Measurements from ENCODE around the gene MPV17L2.

MPV17L2 gene

DNA sequence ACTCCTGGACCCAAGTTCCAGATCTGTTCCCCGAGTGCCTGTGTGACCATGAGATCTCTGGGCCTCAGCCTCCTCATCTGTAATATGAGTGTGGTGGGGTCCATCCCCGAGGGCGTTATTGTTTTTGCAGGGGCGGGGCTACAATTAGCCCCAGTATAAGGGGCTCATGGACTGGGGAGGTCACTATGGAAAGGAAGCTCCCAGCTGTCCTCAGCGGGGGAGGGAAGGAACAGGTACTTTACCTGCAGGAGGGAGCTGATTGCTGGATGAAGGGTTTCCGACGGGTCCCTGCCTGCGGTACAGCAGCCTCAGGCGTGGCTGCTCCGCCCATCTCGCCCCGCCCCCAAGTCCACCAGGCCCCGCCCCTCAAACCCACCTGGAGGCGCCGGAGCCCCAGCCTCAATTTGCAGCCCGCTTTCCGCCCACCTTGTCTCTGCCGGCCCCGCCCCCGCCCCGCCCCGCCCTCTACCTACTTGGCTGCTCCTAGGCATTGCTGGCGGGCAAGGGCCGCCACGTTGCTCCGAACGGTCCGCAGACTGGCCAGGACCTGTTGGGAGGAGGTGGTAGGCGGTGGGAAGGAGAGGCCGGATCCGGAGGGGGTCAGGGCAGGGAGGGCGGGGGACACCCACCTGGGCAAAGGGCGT is 27.7 kb downstream of the MPV17L2 start:
- H3K4me3 ChIP-seq (ENCODE audit: low read length) = peak overlapping the region; percentile 57

DNA sequence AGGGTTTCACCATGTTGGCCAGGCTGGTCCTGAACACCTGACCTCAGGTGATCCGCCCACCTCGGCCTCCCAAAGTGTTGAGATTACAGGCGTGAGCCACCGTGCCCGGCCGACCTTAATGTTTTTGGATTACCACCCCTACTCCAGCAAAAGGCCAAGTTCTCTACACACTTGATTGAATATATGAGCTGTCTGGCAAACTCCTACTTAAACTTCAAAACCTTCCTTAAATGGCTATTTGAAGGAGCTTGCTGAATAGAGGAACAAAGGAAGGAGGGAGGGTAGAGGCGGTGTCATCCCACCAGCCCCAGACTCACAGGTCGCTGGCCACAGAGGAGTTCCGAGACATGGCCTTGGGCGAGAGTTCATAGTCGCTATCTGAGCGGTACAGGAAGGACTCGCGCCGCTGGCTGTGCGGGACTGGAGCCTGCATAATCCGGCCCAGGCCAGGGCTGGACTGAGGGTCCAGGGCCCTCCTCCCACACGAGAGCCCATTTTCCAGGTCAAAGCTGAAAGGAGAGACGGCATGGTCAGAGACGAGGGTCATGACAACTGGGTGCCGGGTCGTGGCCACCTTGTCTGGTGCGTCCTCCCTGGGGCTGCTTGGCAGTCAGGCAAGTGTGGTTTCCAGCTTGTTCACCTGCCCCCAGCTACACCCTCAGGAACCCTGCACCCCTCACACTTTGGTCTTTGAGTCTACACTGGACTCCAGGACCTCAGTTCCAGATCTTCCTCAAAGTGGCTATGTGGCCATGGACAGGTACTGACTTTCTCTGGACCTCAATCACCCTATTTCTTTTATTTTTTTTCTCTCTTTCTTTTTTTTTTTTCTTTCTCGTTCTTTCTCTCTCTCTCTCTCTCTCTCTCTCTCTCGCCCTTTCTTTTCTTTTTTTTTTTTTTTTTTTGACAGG is 29.1 kb downstream of the MPV17L2 start:
- Histone ChIP-seq H3K27me3 (ENCODE audit: insufficient read depth, low read length) (peaks cover 35% of the 10 kb centered on the region), H3K27ac (ENCODE audit: low read length) (no peak overlapping the region), H3K9me3 (ENCODE audit: insufficient read depth, low read depth, low read length) (no peaks in the 10 kb centered on the region), H3K9ac (ENCODE audit: low read depth, low read length) (no peak overlapping the region), H3K4me1 (ENCODE audit: insufficient read depth, low read length) (peaks cover 3% of the 10 kb centered on the region; the same call in 1 of the 2 replicates), H3K4me3 (ENCODE audit: low read length) (no peak overlapping the region), H3K36me3 (ENCODE audit: insufficient read depth, low read depth, low read length) (no peaks in the 10 kb centered on the region)

More for the DNA sequence above, 27.7 kb downstream of the MPV17L2 start:
- Histone ChIP-seq H3K27ac (ENCODE audit: low read length) (no peak overlapping the region), H3K27me3 (ENCODE audit: insufficient read depth, low read length) (peaks cover 22% of the 10 kb centered on the region), H3K9me3 (ENCODE audit: insufficient read depth, low read depth, low read length) (no peaks in the 10 kb centered on the region), H3K36me3 (ENCODE audit: insufficient read depth, low read depth, low read length) (no peaks in the 10 kb centered on the region), H3K4me1 (ENCODE audit: insufficient read depth, low read length) (peaks cover 3% of the 10 kb centered on the region; the same call in 1 of the 2 replicates), H3K9ac (ENCODE audit: low read depth, low read length) (peak overlapping the region; percentile 41; the same call in 1 of the 2 replicates)

DNA sequence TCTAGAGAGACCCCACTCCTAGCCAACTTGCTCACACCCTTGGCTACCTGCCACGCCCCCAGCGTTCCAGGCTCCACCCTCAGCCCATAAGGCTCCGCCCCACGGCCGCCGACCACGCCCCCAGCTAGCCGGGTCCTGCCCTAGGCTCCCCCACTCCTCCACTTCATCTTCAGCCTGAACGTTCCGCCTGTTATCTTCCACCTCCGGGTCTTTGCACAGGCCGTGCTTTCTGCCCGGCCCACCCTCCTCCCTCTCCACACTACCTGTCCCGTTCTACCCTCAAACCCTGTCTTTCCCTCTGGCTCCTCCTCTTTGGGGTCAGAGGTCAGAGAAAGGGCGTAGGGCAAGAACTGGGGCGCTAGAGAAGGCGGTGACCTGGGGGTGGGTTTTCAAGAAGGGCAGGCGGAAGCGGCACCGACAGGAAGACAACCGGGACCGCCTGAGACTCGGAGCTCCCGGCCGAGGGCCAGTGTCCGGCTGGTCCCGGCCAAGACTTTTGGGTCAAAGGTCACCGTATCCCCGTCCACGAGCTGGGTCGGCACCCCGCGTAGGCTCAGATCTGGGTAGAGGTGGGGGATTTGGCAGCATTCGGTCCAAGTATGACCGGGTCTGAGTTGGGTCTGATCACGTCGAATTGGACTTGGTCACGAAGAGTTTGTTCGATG is 31.0 kb downstream of the MPV17L2 start:
- peak overlapping the region; percentile 75 for H3K27ac ChIP-seq (ENCODE audit: low read length)
- peak overlapping the region; percentile 93 for H3K4me3 ChIP-seq (ENCODE audit: low read length)
- H3K9me3 ChIP-seq (ENCODE audit: insufficient read depth, low read depth, low read length) = no peaks in the 10 kb centered on the region
- H3K4me1 ChIP-seq (ENCODE audit: insufficient read depth, low read length) = peaks cover 3% of the 10 kb centered on the region; the same call in 1 of the 2 replicates
- H3K9ac ChIP-seq (ENCODE audit: low read depth, low read length) = peak overlapping the region; percentile 95; the same call in 1 of the 2 replicates
- H3K36me3 ChIP-seq (ENCODE audit: insufficient read depth, low read depth, low read length) = no peaks in the 10 kb centered on the region
- H3K27me3 ChIP-seq (ENCODE audit: insufficient read depth, low read length) = peaks cover 48% of the 10 kb centered on the region

- Histone ChIP-seq H3K9ac (ENCODE audit: low read depth, low read length) (peak overlapping the region; percentile 95; the same call in 1 of the 2 replicates), H3K4me3 (ENCODE audit: low read length) (peak overlapping the region; percentile 93), H3K27ac (ENCODE audit: low read length) (peak overlapping the region; percentile 75), H3K9me3 (ENCODE audit: insufficient read depth, low read depth, low read length) (no peaks in the 10 kb centered on the region), H3K36me3 (ENCODE audit: insufficient read depth, low read depth, low read length) (no peaks in the 10 kb centered on the region), H3K4me1 (ENCODE audit: insufficient read depth, low read length) (peaks cover 3% of the 10 kb centered on the region; the same call in 1 of the 2 replicates), H3K27me3 (ENCODE audit: insufficient read depth, low read length) (peaks cover 47% of the 10 kb centered on the region)
These were observed 31.7 kb downstream of the MPV17L2 start for GRCh38 chr19:18224525-18225354.

DNA sequence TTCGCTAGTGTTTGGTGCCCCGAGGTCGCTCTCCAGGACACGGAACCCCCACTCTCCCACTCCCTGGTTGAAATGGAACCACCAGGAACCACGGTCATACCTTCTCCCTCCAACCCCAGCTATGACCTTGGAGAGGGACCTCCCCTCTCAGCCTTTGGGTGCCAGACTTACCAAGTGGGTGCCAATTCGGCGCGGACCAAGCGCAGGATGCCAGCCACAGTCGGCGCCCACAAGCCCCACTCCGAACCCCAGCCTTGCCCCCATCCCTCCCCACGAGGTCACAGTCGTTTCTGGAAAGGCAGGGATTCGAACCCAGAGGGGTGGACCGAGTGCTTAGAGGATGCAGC is 32.3 kb downstream of the MPV17L2 start:
- Histone ChIP-seq H3K27ac (ENCODE audit: low read length) (no peak overlapping the region), H3K4me3 (ENCODE audit: low read length) (peak overlapping the region; percentile 13; the same call in 1 of the 2 replicates), H3K9ac (ENCODE audit: low read depth, low read length) (no peak overlapping the region), H3K9me3 (ENCODE audit: insufficient read depth, low read depth, low read length) (no peaks in the 10 kb centered on the region), H3K4me1 (ENCODE audit: insufficient read depth, low read length) (peaks cover 3% of the 10 kb centered on the region; the same call in 1 of the 2 replicates), H3K27me3 (ENCODE audit: insufficient read depth, low read length) (peaks cover 41% of the 10 kb centered on the region), H3K36me3 (ENCODE audit: insufficient read depth, low read depth, low read length) (no peaks in the 10 kb centered on the region)

GRCh38 chr19:18225702-18226468 is 32.9 kb downstream of the MPV17L2 start, which contains the start of gene PDE4C:
Gene PDE4C (minus strand): TSS chr19:18226438. CDS start chr19:18226415, 23 bp downstream.
- Histone ChIP-seq H3K36me3 (ENCODE audit: insufficient read depth, low read depth, low read length) (no peaks in the 10 kb centered on the region), H3K27ac (ENCODE audit: low read length) (no peak within 1 kb of the TSS), H3K9me3 (ENCODE audit: insufficient read depth, low read depth, low read length) (no peaks in the 10 kb centered on the region), H3K9ac (ENCODE audit: low read depth, low read length) (no peak within 1 kb of the TSS), H3K4me1 (ENCODE audit: insufficient read depth, low read length) (0 out of 2 replicates have a peak, but pooled peaks cover 3% of the 10 kb centered on the region), H3K27me3 (ENCODE audit: insufficient read depth, low read length) (peaks cover 38% of the 10 kb centered on the region), H3K4me3 (ENCODE audit: low read length) (peak within 1 kb of the TSS; percentile 13; the same call in 1 of the 2 replicates)

- no peak overlapping the region for H3K9ac ChIP-seq (ENCODE audit: low read depth, low read length)
- no peaks in the 10 kb centered on the region for H3K9me3 ChIP-seq (ENCODE audit: insufficient read depth, low read depth, low read length)
- no peaks in the 10 kb centered on the region for H3K36me3 ChIP-seq (ENCODE audit: insufficient read depth, low read depth, low read length)
- peaks cover 14% of the 10 kb centered on the region for H3K4me1 ChIP-seq (ENCODE audit: insufficient read depth, low read length)
- H3K27me3 ChIP-seq (ENCODE audit: insufficient read depth, low read length) = peaks cover 42% of the 10 kb centered on the region
- H3K4me3 ChIP-seq (ENCODE audit: low read length) = no peak overlapping the region
- no peak overlapping the region for H3K27ac ChIP-seq (ENCODE audit: low read length)
These were observed 34.1 kb downstream of the MPV17L2 start for GRCh38 chr19:18226956-18227780.

GRCh38 chr19:18227781-18228271 is 34.8 kb downstream of the MPV17L2 start:
- Histone ChIP-seq H3K27me3 (ENCODE audit: insufficient read depth, low read length) (peaks cover 42% of the 10 kb centered on the region), H3K27ac (ENCODE audit: low read length) (no peak overlapping the region), H3K9me3 (ENCODE audit: insufficient read depth, low read depth, low read length) (no peaks in the 10 kb centered on the region), H3K4me3 (ENCODE audit: low read length) (no peak overlapping the region), H3K9ac (ENCODE audit: low read depth, low read length) (no peak overlapping the region), H3K36me3 (ENCODE audit: insufficient read depth, low read depth, low read length) (no peaks in the 10 kb centered on the region), H3K4me1 (ENCODE audit: insufficient read depth, low read length) (peaks cover 19% of the 10 kb centered on the region)

GRCh38 chr19:18229474-18229873 is 36.5 kb downstream of the MPV17L2 start:
- Histone ChIP-seq H3K36me3 (ENCODE audit: insufficient read depth, low read depth, low read length) (no peaks in the 10 kb centered on the region), H3K4me3 (ENCODE audit: low read length) (no peak overlapping the region), H3K9ac (ENCODE audit: low read depth, low read length) (no peak overlapping the region), H3K9me3 (ENCODE audit: insufficient read depth, low read depth, low read length) (no peaks in the 10 kb centered on the region), H3K27ac (ENCODE audit: low read length) (no peak overlapping the region), H3K27me3 (ENCODE audit: insufficient read depth, low read length) (peaks cover 49% of the 10 kb centered on the region), H3K4me1 (ENCODE audit: insufficient read depth, low read length) (peaks cover 19% of the 10 kb centered on the region)

DNA sequence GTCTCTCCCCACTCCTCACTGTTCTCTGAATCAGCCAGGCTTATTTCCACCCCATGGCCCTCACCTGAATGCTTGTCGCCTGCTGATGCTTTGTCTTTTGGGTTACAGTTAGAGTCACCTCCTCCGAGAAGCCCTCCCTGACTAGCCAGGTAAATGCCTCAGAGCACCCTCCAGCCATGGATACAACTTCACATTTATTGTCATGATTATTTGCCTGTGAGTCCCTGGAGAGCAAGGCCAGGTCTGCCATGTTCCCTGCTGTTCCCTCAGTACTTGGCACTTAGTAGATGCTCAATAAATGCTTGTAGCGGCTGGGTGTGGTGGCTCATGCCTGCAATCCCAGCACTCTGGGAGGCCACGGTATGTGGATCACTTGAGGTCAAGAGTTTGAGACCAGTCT is 36.9 kb downstream of the MPV17L2 start:
- peaks cover 19% of the 10 kb centered on the region for H3K4me1 ChIP-seq (ENCODE audit: insufficient read depth, low read length)
- H3K27me3 ChIP-seq (ENCODE audit: insufficient read depth, low read length) = peaks cover 49% of the 10 kb centered on the region
- H3K9me3 ChIP-seq (ENCODE audit: insufficient read depth, low read depth, low read length) = no peaks in the 10 kb centered on the region
- no peak overlapping the region for H3K27ac ChIP-seq (ENCODE audit: low read length)
- no peak overlapping the region for H3K9ac ChIP-seq (ENCODE audit: low read depth, low read length)
- no peaks in the 10 kb centered on the region for H3K36me3 ChIP-seq (ENCODE audit: insufficient read depth, low read depth, low read length)
- no peak overlapping the region for H3K4me3 ChIP-seq (ENCODE audit: low read length)
